HEK293T (cell line): ENCODE data around the gene CCL21.
"Not testable (repeated sequence)": the region's sequence is repeated elsewhere in the genome, so short reads cannot be mapped to it uniquely, and the experiment has no call there.

ENCODE experiments used
- CTCF ChIA-PET: fragments of 350-600 bp; formaldehyde crosslinking; extraction: SDS; loops from one replicate; lab custom pipeline; 2021; ENCODE audit warnings: antibody characterized with exemption, inconsistent platforms; lab: Yijun Ruan, JAX
- POLR2A ChIA-PET: fragments of 350-600 bp; formaldehyde crosslinking; extraction: SDS; loops from one replicate; lab custom pipeline; 2020; ENCODE audit warnings: antibody characterized with exemption, inconsistent platforms; lab: Yijun Ruan, JAX
- DNase-seq: peaks from one replicate; pipeline ENCODE4 v3.0.0; 2012; ENCODE audit warnings: mixed read lengths; ENCODE audit errors: extremely low spot score
- ARNT ChIP-seq: fragments of 450-650 bp; IDR thresholded peaks from 2 replicates; pipeline ENCODE4 v1.6.1; 2017; ENCODE audit warnings: mild to moderate bottlenecking
- BHLHE40 ChIP-seq: fragments of 450-650 bp; IDR thresholded peaks from 2 replicates; pipeline ENCODE4 v1.6.1; 2016; ENCODE audit warnings: mild to moderate bottlenecking, moderate library complexity, borderline replicate concordance
- CTBP1 ChIP-seq: fragments of 450-650 bp; IDR thresholded peaks from 2 replicates; pipeline ENCODE4 v1.6.1; 2016; ENCODE audit warnings: borderline replicate concordance
- ELF4 ChIP-seq: fragments of 450-650 bp; IDR thresholded peaks from 2 replicates; pipeline ENCODE4 v1.6.1; 2017; ENCODE audit warnings: antibody characterized with exemption
- FOXA1 ChIP-seq: fragments of 450-650 bp; IDR thresholded peaks from 2 replicates; pipeline ENCODE4 v1.6.1; 2016; ENCODE audit warnings: mild to moderate bottlenecking
- FOXK2 ChIP-seq: fragments of 450-650 bp; IDR thresholded peaks from 2 replicates; pipeline ENCODE4 v1.6.1; 2016; ENCODE audit warnings: mild to moderate bottlenecking
- FOXM1 ChIP-seq: fragments of 450-650 bp; IDR thresholded peaks from 2 replicates; pipeline ENCODE4 v1.6.1; 2017; ENCODE audit warnings: mild to moderate bottlenecking, borderline replicate concordance
- HDGF ChIP-seq: fragments of 450-650 bp; IDR thresholded peaks from 2 replicates; pipeline ENCODE4 v1.6.1; 2017; ENCODE audit warnings: antibody characterized with exemption, borderline replicate concordance
- L3MBTL2 ChIP-seq: fragments of 450-650 bp; conservative IDR thresholded peaks from 2 replicates; pipeline ENCODE4 v1.6.1; 2016; ENCODE audit warnings: mild to moderate bottlenecking
- LEF1 ChIP-seq: fragments of 450-650 bp; IDR thresholded peaks from 2 replicates; pipeline ENCODE4 v1.6.1; 2017; ENCODE audit warnings: mild to moderate bottlenecking, borderline replicate concordance
- NFRKB ChIP-seq: fragments of 450-650 bp; IDR thresholded peaks from 2 replicates; pipeline ENCODE4 v1.6.1; 2016; ENCODE audit warnings: mild to moderate bottlenecking, moderate library complexity
- SP1 ChIP-seq: fragments of 450-650 bp; IDR thresholded peaks from 2 replicates; pipeline ENCODE4 v1.6.1; 2017
- SUZ12 ChIP-seq: fragments of 450-650 bp; IDR thresholded peaks from 2 replicates; pipeline ENCODE4 v1.6.1; 2016; ENCODE audit warnings: mild to moderate bottlenecking
- TARDBP ChIP-seq: fragments of 450-650 bp; IDR thresholded peaks from 2 replicates; pipeline ENCODE4 v1.6.1; 2016
- ZNF384 ChIP-seq: fragments of 450-650 bp; IDR thresholded peaks from 2 replicates; pipeline ENCODE4 v1.6.1; 2016
- TF ChIP-seq, protein P1 (sequence below): fragments of 450-650 bp; IDR thresholded peaks from 2 replicates; pipeline ENCODE4 v1.6.1; 2016

CCL21 gene, protein sequence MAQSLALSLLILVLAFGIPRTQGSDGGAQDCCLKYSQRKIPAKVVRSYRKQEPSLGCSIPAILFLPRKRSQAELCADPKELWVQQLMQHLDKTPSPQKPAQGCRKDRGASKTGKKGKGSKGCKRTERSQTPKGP

DNA sequence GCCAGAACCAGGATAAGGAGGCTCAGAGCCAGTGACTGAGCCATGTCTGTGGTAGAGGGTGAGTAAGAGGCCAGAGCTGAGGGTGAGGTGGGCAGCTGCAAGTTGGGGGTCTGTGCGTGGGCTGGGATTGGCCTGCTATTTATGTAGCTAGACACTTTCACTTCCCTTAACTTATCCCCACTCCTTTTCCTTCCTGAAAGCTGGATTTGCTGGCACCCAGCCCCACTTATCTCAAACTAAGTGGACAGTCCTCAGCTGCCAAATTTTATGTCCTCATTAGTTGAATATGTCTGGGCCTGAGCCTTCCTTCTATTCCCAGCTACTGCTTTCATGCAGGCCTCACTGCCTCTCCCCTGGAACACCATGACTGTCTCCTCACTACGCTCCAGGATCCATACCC is at the start of gene CCL21:
CCL21 (minus strand) TSS at position 114 of the 400 bp plus-strand sequence; CDS start at position 44, 70 bp downstream.
- no peak for DNase-seq
- ChIA-PET CTCF (interaction anchor here (0.7 kb wide), 1 partner anchor 75 kb away, joined by 5 read pairs; no protein-coding TSS in a partner anchor), POLR2A (no interaction called here)
- TF ChIP-seq L3MBTL2 (no peak), TARDBP (no peak), ZNF384 (no peak), ARNT (no peak), ELF4 (no peak), SP1 (no peak), FOXM1 (no peak), HDGF (no peak), NFRKB (no peak), BHLHE40 (no peak), SUZ12 (no peak), FOXK2 (no peak)
- TF ChIP-seq, protein P1, sequence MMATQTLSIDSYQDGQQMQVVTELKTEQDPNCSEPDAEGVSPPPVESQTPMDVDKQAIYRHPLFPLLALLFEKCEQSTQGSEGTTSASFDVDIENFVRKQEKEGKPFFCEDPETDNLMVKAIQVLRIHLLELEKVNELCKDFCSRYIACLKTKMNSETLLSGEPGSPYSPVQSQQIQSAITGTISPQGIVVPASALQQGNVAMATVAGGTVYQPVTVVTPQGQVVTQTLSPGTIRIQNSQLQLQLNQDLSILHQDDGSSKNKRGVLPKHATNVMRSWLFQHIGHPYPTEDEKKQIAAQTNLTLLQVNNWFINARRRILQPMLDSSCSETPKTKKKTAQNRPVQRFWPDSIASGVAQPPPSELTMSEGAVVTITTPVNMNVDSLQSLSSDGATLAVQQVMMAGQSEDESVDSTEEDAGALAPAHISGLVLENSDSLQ: no peak

DNA sequence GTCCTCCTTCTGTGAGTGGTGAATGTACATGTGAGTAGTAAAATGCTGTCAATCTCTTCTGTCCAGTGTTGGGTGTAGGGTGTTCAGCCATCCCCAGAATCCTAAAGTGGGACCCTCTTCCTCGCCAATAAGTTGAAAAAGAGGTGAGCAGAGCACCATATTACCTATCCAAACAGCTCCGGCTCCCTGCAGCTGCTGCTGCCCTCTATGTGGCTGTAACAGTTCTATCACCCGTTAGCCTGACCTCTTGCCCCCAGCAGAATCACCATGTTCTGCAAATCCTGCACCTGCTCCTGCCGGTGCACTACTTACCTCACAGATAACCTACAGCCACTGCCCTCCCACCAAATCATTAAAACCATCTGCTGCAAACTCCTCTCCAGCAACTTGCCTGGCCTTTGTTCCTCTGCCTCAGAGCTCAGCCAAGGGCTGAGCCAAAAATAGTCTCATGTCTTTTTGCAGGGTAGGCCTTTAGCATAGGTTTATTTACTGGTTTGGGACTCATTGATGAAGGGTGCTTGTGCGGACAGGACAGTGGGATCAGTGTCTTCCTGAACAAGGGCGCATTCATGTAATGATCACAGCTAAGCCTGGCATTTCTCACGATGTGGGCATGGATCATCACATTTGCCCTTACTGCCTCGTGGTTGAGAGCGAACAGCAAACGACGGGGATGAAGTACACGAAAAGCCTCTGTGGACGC is 49.6 kb upstream of the CCL21 start:
- no peak for TF ChIP-seq L3MBTL2
- no peak for TF ChIP-seq BHLHE40
- no peak for TF ChIP-seq CTBP1
- TF ChIP-seq NFRKB: no peak
- TF ChIP-seq, protein P1: no peak
- TF ChIP-seq HDGF: no peak
- no peak for TF ChIP-seq LEF1
- no peak for TF ChIP-seq ELF4
- TF ChIP-seq TARDBP: no peak
- TF ChIP-seq SUZ12: no peak
- no peak for TF ChIP-seq ARNT
- TF ChIP-seq FOXK2: no peak
- TF ChIP-seq ZNF384: no peak
- no peak for TF ChIP-seq FOXA1
- ChIA-PET POLR2A (no interaction called here), CTCF (interaction anchor here (0.5 to 2.5 kb wide), 10 partner anchors 8 to 719 kb away, joined by 3 to 13 read pairs (median 3); a partner anchor contains a TSS)
- DNase-seq: no peak

DNA sequence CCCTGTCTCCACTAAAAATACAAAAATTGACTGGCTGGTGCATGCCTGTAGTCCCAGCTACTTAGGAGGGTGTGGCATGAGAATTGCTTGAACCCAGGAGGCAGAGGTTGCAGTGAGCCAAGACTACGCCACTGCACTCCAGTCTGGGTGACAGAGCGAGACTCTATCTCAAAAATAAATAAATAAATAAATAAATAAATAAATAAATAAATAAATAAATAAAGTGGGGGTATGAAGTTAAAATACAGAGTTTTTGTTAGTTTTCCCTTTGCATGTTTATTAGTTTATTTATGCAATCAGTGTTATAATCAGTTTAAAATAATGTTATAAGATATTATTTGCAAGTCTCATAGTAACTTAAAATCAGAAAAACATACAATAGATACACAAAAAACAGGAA is 40.4 kb upstream of the CCL21 start:
- POLR2A ChIA-PET, CTCF ChIA-PET: not testable (repeated sequence)

DNA sequence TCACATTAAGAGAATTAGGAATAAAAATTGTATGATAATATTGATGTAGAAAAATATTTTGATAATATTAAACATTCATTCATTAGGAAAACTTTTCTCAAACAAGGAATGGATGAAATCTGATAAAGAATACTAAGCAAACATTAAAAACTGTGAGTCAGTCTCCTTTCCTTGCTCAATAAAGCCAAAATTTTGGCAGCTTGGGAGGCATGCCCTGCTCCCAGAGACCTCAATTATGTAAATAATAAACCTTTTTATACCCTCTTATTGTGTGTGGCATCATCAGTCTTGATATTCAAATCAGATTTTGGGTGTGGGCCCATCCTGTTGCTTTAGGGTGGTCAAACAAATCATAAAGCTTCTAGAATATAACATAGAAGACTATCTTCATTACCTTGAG is 36.6 kb upstream of the CCL21 start:
- CTCF ChIA-PET: no interaction called here
- DNase-seq: no peak
- POLR2A ChIA-PET: no interaction called here

More for the DNA sequence above, 40.4 kb upstream of the CCL21 start:
- DNase-seq: not testable (repeated sequence)

DNA sequence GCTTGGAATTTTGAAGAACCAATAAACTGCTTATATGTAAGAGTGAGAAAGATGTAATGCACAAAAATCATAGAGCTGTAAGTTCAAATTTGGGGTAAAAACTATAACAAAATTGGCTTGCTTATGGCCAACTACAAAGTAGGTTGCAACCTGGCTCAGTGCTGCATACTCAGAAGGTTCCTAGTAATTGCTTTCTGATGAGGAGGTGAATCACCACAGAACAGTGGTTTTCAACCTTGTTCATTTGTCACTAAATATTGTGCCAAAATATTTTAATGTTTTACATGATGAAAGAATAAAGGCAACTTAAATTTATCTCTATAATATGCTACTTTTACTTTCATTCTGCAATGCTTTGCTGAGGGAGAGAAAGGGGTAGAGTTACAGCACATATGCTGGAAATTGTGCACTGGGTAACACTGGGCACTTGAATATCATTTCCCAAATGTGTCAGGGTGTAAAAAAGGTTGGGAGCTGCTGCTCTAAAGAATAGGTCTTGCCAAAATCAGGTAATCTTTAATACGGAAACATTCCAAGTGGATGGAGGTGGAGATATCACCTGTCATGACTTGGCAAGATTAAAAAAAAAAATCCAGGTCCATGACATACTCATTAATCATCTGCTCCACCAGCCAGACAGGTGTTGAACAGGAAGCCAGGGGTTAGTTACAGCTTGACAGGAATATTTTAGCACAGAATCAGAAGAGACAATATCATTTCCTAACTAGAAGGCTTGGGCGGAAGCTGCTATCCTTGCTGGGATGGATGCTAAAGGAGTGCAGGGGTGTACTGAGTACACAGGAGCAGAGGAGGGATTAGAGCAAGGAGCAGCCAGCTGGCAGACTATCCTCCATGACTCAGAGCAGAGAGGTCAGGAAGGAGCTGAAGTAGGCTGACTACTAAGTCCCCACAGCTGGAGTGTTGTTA is 34.6 kb upstream of the CCL21 start:
- ChIA-PET CTCF (no interaction called here), POLR2A (no interaction called here)
- TF ChIP-seq FOXM1 (no peak), FOXK2 (no peak), ELF4 (no peak), CTBP1 (no peak), HDGF (no peak), SP1 (no peak), TARDBP (no peak), L3MBTL2 (no peak), LEF1 (no peak), ARNT (no peak), BHLHE40 (no peak), FOXA1 (no peak), ZNF384 (no peak), SUZ12 (no peak)
- no peak for DNase-seq

More for the DNA sequence above, 36.6 kb upstream of the CCL21 start:
- TF ChIP-seq FOXM1 (no peak), NFRKB (no peak), ELF4 (no peak), FOXK2 (no peak)
- TF ChIP-seq, protein P1: no peak

DNA sequence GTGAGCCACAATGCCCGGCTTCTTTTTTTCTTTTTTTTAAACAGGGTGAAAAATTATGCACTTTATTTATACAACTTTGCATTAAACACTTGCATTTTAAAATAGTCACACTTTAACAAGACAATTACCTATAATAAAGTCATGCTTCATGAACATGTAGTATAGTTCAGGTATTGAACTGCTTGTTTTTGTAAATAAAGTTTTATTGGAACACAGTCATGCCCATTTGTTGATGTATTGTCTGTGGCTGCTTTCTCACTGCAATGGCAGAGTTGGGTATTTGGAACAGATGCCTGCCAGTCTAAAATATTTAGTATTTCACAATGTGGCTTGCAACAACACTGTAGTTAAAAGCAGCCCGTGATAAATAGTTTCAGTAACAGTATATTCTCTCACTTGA is 32.8 kb upstream of the CCL21 start:
- no peak for DNase-seq
- no peak for TF ChIP-seq ZNF384
- no peak for TF ChIP-seq BHLHE40
- TF ChIP-seq FOXK2: no peak
- no peak for TF ChIP-seq SUZ12
- TF ChIP-seq FOXM1: no peak
- TF ChIP-seq L3MBTL2: no peak
- TF ChIP-seq FOXA1: no peak
- TF ChIP-seq TARDBP: no peak
- TF ChIP-seq CTBP1: no peak
- TF ChIP-seq, protein P1: no peak
- no peak for TF ChIP-seq ARNT
- TF ChIP-seq LEF1: no peak
- no peak for TF ChIP-seq HDGF
- no peak for TF ChIP-seq NFRKB
- no peak for TF ChIP-seq ELF4
- no peak for TF ChIP-seq SP1
- ChIA-PET POLR2A (no interaction called here), CTCF (no interaction called here)
